Esophagus mucosa (tissue), 1 donor: ENCODE data around the gene PNKP. TPM values are rescaled to one million over a fixed set of nuclear protein-coding genes. Genes with fewer than 3 reads are reported as not detected.

Experiments
- ATAC-seq: fragments of 200-7000 bp; cut with Tn5 transposase; one replicate; pipeline ENCODE4 v1.9.1; 2020
- total RNA-seq: library from RNA; stranded (reverse); gene quantifications from one replicate; pipeline ENCODE4 v1.2.4, GENCODE V29; 2023
- donor health status: DM: yes; HTN: yes; CAD: no.

Gene PNKP
- 29.2 TPM for total RNA-seq

GRCh38 chr19:49866933-49867782 is at the start of gene PNKP:
Gene PNKP, minus strand, starts transcription at chr19:49867576. Its CDS starts 372 bp downstream, at chr19:49867204.
- peak; percentile 68 for ATAC-seq

- ATAC-seq = no peak
Observed at GRCh38 chr19:49915271-49915670, 47.9 kb upstream of the PNKP start.

- no peak for ATAC-seq
Observed at GRCh38 chr19:49913720-49914119, 46.3 kb upstream of the PNKP start.

- ATAC-seq = no peak
Observed at GRCh38 chr19:49912965-49913685, 45.7 kb upstream of the PNKP start.

GRCh38 chr19:49911381-49912145 is 44.2 kb upstream of the PNKP start:
- ATAC-seq = no peak

- ATAC-seq = no peak
Observed at GRCh38 chr19:49910179-49910578, 42.8 kb upstream of the PNKP start.

GRCh38 chr19:49908480-49909420 is 41.4 kb upstream of the PNKP start:
- peak; percentile 6 for ATAC-seq

GRCh38 chr19:49907745-49908446 is 40.5 kb upstream of the PNKP start:
- ATAC-seq = peak; percentile 23

GRCh38 chr19:49906879-49907564 is 39.6 kb upstream of the PNKP start:
- peak; percentile 13 for ATAC-seq

GRCh38 chr19:49904136-49904535 is 36.8 kb upstream of the PNKP start:
- no peak for ATAC-seq

- peak; percentile 35 for ATAC-seq
Observed at GRCh38 chr19:49896863-49897621, 29.7 kb upstream of the PNKP start, which contains the start of gene IL4I1. Gene IL4I1, minus strand, starts transcription at chr19:49896887. Its CDS starts 727 bp downstream, at chr19:49896160.

GRCh38 chr19:49895566-49896297 is 28.4 kb upstream of the PNKP start:
- peak; percentile 5 for ATAC-seq

GRCh38 chr19:49894879-49895565 is 27.6 kb upstream of the PNKP start:
- no peak for ATAC-seq

GRCh38 chr19:49894011-49894664 is 26.8 kb upstream of the PNKP start:
- ATAC-seq = no peak

- no peak for ATAC-seq
Observed at GRCh38 chr19:49892716-49893115, 25.3 kb upstream of the PNKP start.

GRCh38 chr19:49891393-49891792 is 24.0 kb upstream of the PNKP start:
- ATAC-seq = no peak
